ENCODE data around the gene CTNNA3. TPM values are rescaled to one million over a fixed set of nuclear protein-coding genes. Genes with fewer than 3 reads are reported as not detected.
A peak's percentile ranks its signal among the peaks of the same experiment; 100 is the strongest.

The CTNNA3 gene
- total and polyA plus RNA-seq, 2 donors from 2014 or later: 0.45 to 0.72 TPM

GRCh38 chr10:66180021-66180420 lies 1516.0 kb downstream of the CTNNA3 start:
- H3K9ac ChIP-seq (ENCODE audit: low read length in 3 of 3): no peak overlapping the region
- H3K4me3 ChIP-seq (ENCODE audit: low read length in 3 of 3): no peak overlapping the region
- H3K4me1 ChIP-seq (ENCODE audit: control insufficient read depth in 2 of 3, insufficient read depth in 2 of 3, low read depth in 1 of 3, low read length in 3 of 3): no peaks in the 10 kb centered on the region
- no peaks in the 10 kb centered on the region for H3K9me3 ChIP-seq (ENCODE audit: control insufficient read depth in 2 of 3, insufficient read depth in 1 of 3, low read length in 3 of 3)
- FAIRE-seq: no peak
- intact Hi-C loops (cut with DNase I): no loop called here
- TF ChIP-seq, protein P1, sequence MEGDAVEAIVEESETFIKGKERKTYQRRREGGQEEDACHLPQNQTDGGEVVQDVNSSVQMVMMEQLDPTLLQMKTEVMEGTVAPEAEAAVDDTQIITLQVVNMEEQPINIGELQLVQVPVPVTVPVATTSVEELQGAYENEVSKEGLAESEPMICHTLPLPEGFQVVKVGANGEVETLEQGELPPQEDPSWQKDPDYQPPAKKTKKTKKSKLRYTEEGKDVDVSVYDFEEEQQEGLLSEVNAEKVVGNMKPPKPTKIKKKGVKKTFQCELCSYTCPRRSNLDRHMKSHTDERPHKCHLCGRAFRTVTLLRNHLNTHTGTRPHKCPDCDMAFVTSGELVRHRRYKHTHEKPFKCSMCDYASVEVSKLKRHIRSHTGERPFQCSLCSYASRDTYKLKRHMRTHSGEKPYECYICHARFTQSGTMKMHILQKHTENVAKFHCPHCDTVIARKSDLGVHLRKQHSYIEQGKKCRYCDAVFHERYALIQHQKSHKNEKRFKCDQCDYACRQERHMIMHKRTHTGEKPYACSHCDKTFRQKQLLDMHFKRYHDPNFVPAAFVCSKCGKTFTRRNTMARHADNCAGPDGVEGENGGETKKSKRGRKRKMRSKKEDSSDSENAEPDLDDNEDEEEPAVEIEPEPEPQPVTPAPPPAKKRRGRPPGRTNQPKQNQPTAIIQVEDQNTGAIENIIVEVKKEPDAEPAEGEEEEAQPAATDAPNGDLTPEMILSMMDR (IDR thresholded peaks at IDR 0.05; ENCODE audit: borderline replicate concordance, extremely low read depth, insufficient read depth): no peak
- no peak for DNase-seq
- no peak overlapping the region for H3K27ac ChIP-seq (ENCODE audit: low read depth in 2 of 2, low read length in 2 of 2)
- H3K36me3 ChIP-seq (ENCODE audit: control insufficient read depth in 2 of 3, insufficient read depth in 3 of 3, low read length in 3 of 3): no peaks in the 10 kb centered on the region
- no peaks in the 10 kb centered on the region for H3K27me3 ChIP-seq (ENCODE audit: control insufficient read depth, insufficient read depth, low read length)

GRCh38 chr10:66176772-66177171 lies 1519.2 kb downstream of the CTNNA3 start:
- no peak for FAIRE-seq
- peak in 2 of 5 donors; percentile 15 to 26 for DNase-seq
- intact Hi-C loops (cut with DNase I): no loop called here

DNA sequence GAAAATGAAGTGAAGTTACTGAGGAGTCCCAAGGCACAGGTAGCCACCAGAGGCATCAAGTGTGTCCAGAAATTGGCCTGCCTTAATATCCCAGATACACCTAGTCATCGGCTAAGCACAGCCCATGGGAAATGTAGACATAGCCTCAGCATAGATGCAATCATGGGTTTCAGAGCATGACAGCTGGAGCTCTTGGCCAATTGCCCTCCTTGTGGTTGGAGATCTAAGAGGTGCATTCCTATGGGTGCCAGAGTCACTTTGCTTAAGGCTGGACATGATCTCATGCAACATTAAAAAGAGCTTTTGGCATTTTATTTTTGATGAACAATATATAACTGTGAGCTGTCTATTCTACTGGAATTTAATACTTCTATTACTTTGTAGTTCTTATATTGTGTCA lies 1528.2 kb downstream of the CTNNA3 start:
- no peak for FAIRE-seq
- DNase-seq: no peak
- Histone ChIP-seq H3K9me3 (ENCODE audit: control insufficient read depth in 2 of 3, insufficient read depth in 1 of 3, low read length in 3 of 3) (no peaks in the 10 kb centered on the region), H3K27ac (ENCODE audit: low read depth in 2 of 2, low read length in 2 of 2) (no peak overlapping the region), H3K4me3 (ENCODE audit: low read length in 3 of 3) (no peak overlapping the region), H3K9ac (ENCODE audit: low read length in 3 of 3) (no peak overlapping the region), H3K27me3 (ENCODE audit: control insufficient read depth, insufficient read depth, low read length) (no peaks in the 10 kb centered on the region), H3K36me3 (ENCODE audit: control insufficient read depth in 2 of 3, insufficient read depth in 3 of 3, low read length in 3 of 3) (no peaks in the 10 kb centered on the region), H3K4me1 (ENCODE audit: control insufficient read depth in 2 of 3, insufficient read depth in 2 of 3, low read depth in 1 of 3, low read length in 3 of 3) (no peaks in the 10 kb centered on the region)
- TF ChIP-seq, protein P1 (IDR thresholded peaks at IDR 0.05; ENCODE audit: borderline replicate concordance, extremely low read depth, insufficient read depth): no peak
- intact Hi-C loops (cut with DNase I): no loop called here

More at GRCh38 chr10:66176772-66177171, 1519.2 kb downstream of the CTNNA3 start:
- TF ChIP-seq, protein P1 (IDR thresholded peaks at IDR 0.05; ENCODE audit: borderline replicate concordance, extremely low read depth, insufficient read depth): no peak
- Histone ChIP-seq H3K9ac (ENCODE audit: low read length in 3 of 3) (no peak overlapping the region), H3K4me1 (ENCODE audit: control insufficient read depth in 2 of 3, insufficient read depth in 2 of 3, low read depth in 1 of 3, low read length in 3 of 3) (no peaks in the 10 kb centered on the region), H3K27me3 (ENCODE audit: control insufficient read depth, insufficient read depth, low read length) (no peaks in the 10 kb centered on the region), H3K27ac (ENCODE audit: low read depth in 2 of 2, low read length in 2 of 2) (no peak overlapping the region), H3K4me3 (ENCODE audit: low read length in 3 of 3) (no peak overlapping the region), H3K9me3 (ENCODE audit: control insufficient read depth in 2 of 3, insufficient read depth in 1 of 3, low read length in 3 of 3) (no peaks in the 10 kb centered on the region), H3K36me3 (ENCODE audit: control insufficient read depth in 2 of 3, insufficient read depth in 3 of 3, low read length in 3 of 3) (no peaks in the 10 kb centered on the region)

GRCh38 chr10:66162560-66163143 lies 1533.3 kb downstream of the CTNNA3 start:
- H3K9ac ChIP-seq (ENCODE audit: low read length in 3 of 3): no peak overlapping the region

More at GRCh38 chr10:66162560-66163143, 1533.3 kb downstream of the CTNNA3 start:
- H3K27ac ChIP-seq (ENCODE audit: low read depth in 2 of 2, low read length in 2 of 2): no peak overlapping the region
- H3K4me1 ChIP-seq (ENCODE audit: control insufficient read depth in 2 of 3, insufficient read depth in 2 of 3, low read depth in 1 of 3, low read length in 3 of 3): no peaks in the 10 kb centered on the region
- H3K9me3 ChIP-seq (ENCODE audit: control insufficient read depth in 2 of 3, insufficient read depth in 1 of 3, low read length in 3 of 3): no peaks in the 10 kb centered on the region
- TF ChIP-seq, protein P1 (IDR thresholded peaks at IDR 0.05; ENCODE audit: borderline replicate concordance, extremely low read depth, insufficient read depth): no peak
- no peak overlapping the region for H3K4me3 ChIP-seq (ENCODE audit: low read length in 3 of 3)
- no peaks in the 10 kb centered on the region for H3K36me3 ChIP-seq (ENCODE audit: control insufficient read depth in 2 of 3, insufficient read depth in 3 of 3, low read length in 3 of 3)
- H3K27me3 ChIP-seq (ENCODE audit: control insufficient read depth, insufficient read depth, low read length): no peaks in the 10 kb centered on the region
- DNase-seq (peak in 1 of 5 donors; percentile 15), FAIRE-seq (no peak)
- intact Hi-C loops (cut with DNase I): no loop called here

Measured in kidney (tissue), 14 donors.